Activated B cell treated with CpG ODN at 0.5 μM for 24 hours (primary cell): ENCODE results near the gene TSBP1. TPM values are rescaled to one million over a fixed set of nuclear protein-coding genes. Genes with fewer than 3 reads are reported as not detected.

ENCODE experiments used
- ATAC-seq: fragments of 200-7000 bp; cut with Tn5 transposase; one replicate; pipeline ENCODE4 v1.10.0; 2021; ENCODE audit warnings: low read depth, mild to moderate bottlenecking, moderate library complexity
- CTCF ChIA-PET: fragments of 350-600 bp; sonication (Branson Sonifier 250); formaldehyde crosslinking; loops from one replicate; lab custom pipeline; 2021; ENCODE audit warnings: antibody characterized with exemption; lab: Charles Lee
- POLR2A ChIA-PET: fragments of 350-600 bp; sonication (Branson Sonifier 250); formaldehyde crosslinking; loops from one replicate; lab custom pipeline; 2021; ENCODE audit warnings: antibody characterized with exemption; lab: Charles Lee
- DNase-seq: peaks from one replicate; pipeline ENCODE4 v3.0.0; 2022
- H3K27ac Mint-ChIP-seq: one replicate; pipeline ENCODE4 v1.8.0; 2020; ENCODE audit warnings: mixed read lengths
- H3K27me3 Mint-ChIP-seq: one replicate; pipeline ENCODE4 v1.8.0; 2021; ENCODE audit warnings: mixed read lengths
- H3K36me3 Mint-ChIP-seq: one replicate; pipeline ENCODE4 v1.8.0; 2021; ENCODE audit warnings: low read depth, mixed read lengths
- H3K4me1 Mint-ChIP-seq: one replicate; pipeline ENCODE4 v1.8.0; 2021; ENCODE audit warnings: mixed read lengths
- H3K4me3 Mint-ChIP-seq: one replicate; pipeline ENCODE4 v1.8.0; 2020; ENCODE audit warnings: mild to moderate bottlenecking, mixed read lengths
- H3K9me3 Mint-ChIP-seq: one replicate; pipeline ENCODE4 v1.8.0; 2020; ENCODE audit warnings: mixed read lengths
- intact Hi-C: fragments of 100-400 bp; cut with micrococcal nuclease; formaldehyde crosslinking; loops from one replicate; pipeline ENCODE4 v1.15.1; 2024
- total RNA-seq: library from RNA; stranded (reverse); gene quantifications from 2 replicates; pipeline ENCODE4 v1.2.3, GENCODE V29; 2022
- TF ChIP-seq, protein P1 (sequence below): fragments of 200-600 bp; IDR thresholded peaks from one replicate; pipeline ENCODE4 v1.8.0; 2022; ENCODE audit warnings: antibody characterized with exemption, mild to moderate bottlenecking

Gene TSBP1
- total RNA-seq, 1 donor from 2014 or later = not detected

DNA sequence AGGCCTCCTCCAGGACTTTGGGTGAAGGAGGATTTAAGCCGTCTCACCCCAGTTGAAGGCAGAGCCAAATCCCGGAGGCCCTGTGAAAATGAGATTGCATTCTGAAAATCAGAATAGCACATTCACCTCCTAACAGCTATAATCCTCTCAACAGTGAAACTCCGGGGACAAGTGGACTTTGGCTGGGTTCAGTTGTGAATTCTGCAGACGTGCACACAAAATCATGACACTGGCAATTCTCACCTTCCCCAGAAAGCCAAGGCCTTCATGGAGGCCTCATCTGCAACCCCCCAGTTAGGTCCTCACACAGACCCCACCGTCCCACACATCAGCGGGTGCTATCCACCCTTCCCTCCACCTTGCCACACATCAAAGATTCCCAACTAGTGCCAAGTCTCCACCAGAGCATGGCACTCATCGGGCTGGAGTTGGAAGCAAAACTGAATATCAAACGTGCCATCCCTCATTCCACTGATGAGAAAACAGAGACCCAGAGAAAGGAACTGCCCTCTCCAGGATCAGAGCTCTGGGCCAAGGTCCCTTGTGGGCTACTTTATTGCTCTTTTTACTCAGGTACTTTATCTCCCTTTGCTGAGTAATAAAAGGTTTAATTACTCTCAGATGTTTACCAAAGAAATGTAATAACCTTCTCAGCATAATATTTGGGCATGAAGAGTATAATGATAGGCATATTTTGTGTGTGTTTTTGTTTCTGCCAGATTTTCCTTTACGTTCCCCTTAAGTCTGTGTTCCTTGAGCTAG, 40.0 kb upstream of the TSBP1 start:
- DNase-seq = no peak
- H3K36me3 Mint-ChIP-seq = no peaks in the 10 kb centered on the region
- no peak for ATAC-seq
- POLR2A ChIA-PET = no interaction called here
- H3K9me3 Mint-ChIP-seq = no peaks in the 10 kb centered on the region
- TF ChIP-seq, protein P1, sequence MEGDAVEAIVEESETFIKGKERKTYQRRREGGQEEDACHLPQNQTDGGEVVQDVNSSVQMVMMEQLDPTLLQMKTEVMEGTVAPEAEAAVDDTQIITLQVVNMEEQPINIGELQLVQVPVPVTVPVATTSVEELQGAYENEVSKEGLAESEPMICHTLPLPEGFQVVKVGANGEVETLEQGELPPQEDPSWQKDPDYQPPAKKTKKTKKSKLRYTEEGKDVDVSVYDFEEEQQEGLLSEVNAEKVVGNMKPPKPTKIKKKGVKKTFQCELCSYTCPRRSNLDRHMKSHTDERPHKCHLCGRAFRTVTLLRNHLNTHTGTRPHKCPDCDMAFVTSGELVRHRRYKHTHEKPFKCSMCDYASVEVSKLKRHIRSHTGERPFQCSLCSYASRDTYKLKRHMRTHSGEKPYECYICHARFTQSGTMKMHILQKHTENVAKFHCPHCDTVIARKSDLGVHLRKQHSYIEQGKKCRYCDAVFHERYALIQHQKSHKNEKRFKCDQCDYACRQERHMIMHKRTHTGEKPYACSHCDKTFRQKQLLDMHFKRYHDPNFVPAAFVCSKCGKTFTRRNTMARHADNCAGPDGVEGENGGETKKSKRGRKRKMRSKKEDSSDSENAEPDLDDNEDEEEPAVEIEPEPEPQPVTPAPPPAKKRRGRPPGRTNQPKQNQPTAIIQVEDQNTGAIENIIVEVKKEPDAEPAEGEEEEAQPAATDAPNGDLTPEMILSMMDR = no peak
- H3K4me1 Mint-ChIP-seq = peaks cover 14% of the 10 kb centered on the region
- intact Hi-C loops = loop anchor here (10.0 kb wide), 1 partner anchor 297 kb away; no protein-coding TSS in a partner anchor
- H3K27me3 Mint-ChIP-seq = peaks cover 4% of the 10 kb centered on the region
- H3K4me3 Mint-ChIP-seq = no peak overlapping the region
- no peak overlapping the region for H3K27ac Mint-ChIP-seq
- CTCF ChIA-PET = interaction anchor here (0.7 to 6.7 kb wide), 8 partner anchors 10 to 456 kb away, joined by 3 to 149 read pairs (median 10); partner anchors contain the start of gene TAP2

- DNase-seq (no peak), ATAC-seq (no peak)
- TF ChIP-seq, protein P1 = no peak
- Mint-ChIP-seq H3K27me3 (peaks cover 2% of the 10 kb centered on the region), H3K4me1 (peaks cover 14% of the 10 kb centered on the region), H3K4me3 (no peak overlapping the region), H3K27ac (no peak overlapping the region), H3K9me3 (no peaks in the 10 kb centered on the region), H3K36me3 (no peaks in the 10 kb centered on the region)
- CTCF ChIA-PET = interaction anchor here (2.1 to 6.3 kb wide), 3 partner anchors 9 to 375 kb away, joined by 8 to 64 read pairs (median 11); no protein-coding TSS in a partner anchor
- POLR2A ChIA-PET = no interaction called here
- intact Hi-C loops = loop anchor here (10.0 kb wide), 1 partner anchor 296 kb away; no protein-coding TSS in a partner anchor
Observed at GRCh38 chr6:32410906-32411305, 39.2 kb upstream of the TSBP1 start.

DNA sequence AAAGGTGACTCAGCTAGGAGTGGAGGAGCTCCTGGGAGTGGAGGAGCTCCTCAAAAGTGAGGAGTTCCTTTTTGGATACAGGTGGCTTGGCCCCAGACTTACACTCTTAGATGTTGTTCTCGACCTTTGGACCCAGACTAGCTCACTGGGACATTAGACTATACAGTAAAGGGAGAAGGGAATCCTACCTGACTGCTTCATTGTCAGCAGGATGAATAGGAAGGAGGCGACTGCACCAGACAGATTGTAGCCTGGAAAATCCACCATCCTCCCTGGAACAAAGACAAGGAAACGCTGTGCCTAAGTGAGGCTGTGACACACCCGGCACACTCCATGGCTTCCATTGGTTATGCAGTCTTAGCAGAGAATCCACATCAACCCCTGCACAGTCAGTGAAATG, 35.2 kb upstream of the TSBP1 start, which contains the start of gene BTNL2:
BTNL2 (minus strand) TSS at position 325 of the 400 bp plus-strand sequence; CDS start at position 267, 58 bp downstream.
- Mint-ChIP-seq H3K4me3 (no peak within 1 kb of the TSS), H3K36me3 (no peaks in the 10 kb centered on the region), H3K9me3 (no peaks in the 10 kb centered on the region), H3K27ac (no peak within 1 kb of the TSS), H3K4me1 (peaks cover 4% of the 10 kb centered on the region), H3K27me3 (peaks cover 2% of the 10 kb centered on the region)
- POLR2A ChIA-PET = no interaction called here
- intact Hi-C loops = loop anchor here (5.0 kb wide), 1 partner anchor 580 kb away; no protein-coding TSS in a partner anchor
- ATAC-seq = no peak
- CTCF ChIA-PET = interaction anchor here (0.7 to 1.0 kb wide), 3 partner anchors 9 to 461 kb away, joined by 3 to 4 read pairs (median 3); no protein-coding TSS in a partner anchor
- DNase-seq = no peak
- TF ChIP-seq, protein P1 = no peak

DNA sequence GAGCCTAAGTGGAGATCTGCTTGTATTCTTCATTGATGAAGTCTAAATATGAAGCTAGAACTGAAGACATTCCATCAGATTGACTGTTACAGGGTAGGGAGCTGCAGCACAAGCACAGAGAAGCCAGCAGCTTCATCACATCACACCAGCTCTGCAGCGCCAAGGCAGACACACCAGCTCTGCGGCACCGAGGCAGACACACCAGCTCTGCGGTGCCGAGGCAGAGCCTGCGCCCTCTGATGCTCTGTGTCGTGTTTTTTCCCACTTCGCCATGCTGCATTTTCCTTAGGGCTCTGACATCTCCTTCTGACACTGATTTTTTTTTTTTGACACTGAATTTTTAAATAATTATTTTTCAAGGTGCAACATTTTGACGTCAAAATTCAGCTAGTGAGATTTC, 34.5 kb upstream of the TSBP1 start:
- Mint-ChIP-seq H3K27ac (no peak overlapping the region), H3K4me1 (peaks cover 4% of the 10 kb centered on the region), H3K27me3 (peaks cover 2% of the 10 kb centered on the region), H3K9me3 (no peaks in the 10 kb centered on the region), H3K4me3 (no peak overlapping the region), H3K36me3 (no peaks in the 10 kb centered on the region)
- intact Hi-C loops = loop anchor here (5.0 kb wide), 1 partner anchor 581 kb away; no protein-coding TSS in a partner anchor
- ChIA-PET CTCF (interaction anchor here (0.7 to 1.1 kb wide), 5 partner anchors 10 to 462 kb away, joined by 3 to 4 read pairs (median 3); no protein-coding TSS in a partner anchor), POLR2A (interaction anchor here (0.6 kb wide), 1 partner anchor 307 kb away, joined by 5 read pairs; no protein-coding TSS in a partner anchor)
- ATAC-seq = no peak
- TF ChIP-seq, protein P1 = no peak
- no peak for DNase-seq

DNA sequence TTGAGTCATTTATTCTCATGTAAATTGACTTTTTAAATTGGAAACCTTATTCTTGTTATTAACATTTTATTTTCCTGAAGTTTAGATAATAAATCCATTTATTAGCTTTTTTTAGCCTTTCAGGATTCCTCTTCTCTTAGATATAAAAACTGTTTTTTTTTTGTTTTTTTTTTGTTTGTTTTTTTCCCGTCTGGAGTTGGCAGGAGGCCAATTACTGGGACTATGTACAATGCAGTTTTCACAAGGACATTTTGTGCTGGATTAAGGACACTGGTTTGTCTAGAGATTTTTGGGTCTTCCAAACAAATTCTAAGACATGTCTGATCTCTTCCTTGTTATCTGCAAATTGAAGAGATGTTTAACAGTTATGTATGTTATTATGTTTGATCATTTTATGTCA, 34.0 kb upstream of the TSBP1 start:
- Mint-ChIP-seq H3K4me3 (no peak overlapping the region), H3K27me3 (peaks cover 2% of the 10 kb centered on the region), H3K27ac (no peak overlapping the region), H3K9me3 (no peaks in the 10 kb centered on the region), H3K4me1 (peaks cover 4% of the 10 kb centered on the region), H3K36me3 (no peaks in the 10 kb centered on the region)
- POLR2A ChIA-PET = interaction anchor here (0.6 kb wide), 1 partner anchor 307 kb away, joined by 5 read pairs; no protein-coding TSS in a partner anchor
- CTCF ChIA-PET = interaction anchor here (0.8 to 1.1 kb wide), 3 partner anchors 11 to 380 kb away, joined by 3 to 4 read pairs (median 3); no protein-coding TSS in a partner anchor
- intact Hi-C loops = loop anchor here (5.0 kb wide), 1 partner anchor 582 kb away; no protein-coding TSS in a partner anchor
- ATAC-seq (no peak), DNase-seq (no peak)
- TF ChIP-seq, protein P1 = no peak
